GM21367 (cell line): ENCODE measurements around the gene SCFD2.
"Not testable (repeated sequence)": the region's sequence is repeated elsewhere in the genome, so short reads cannot be mapped to it uniquely, and the experiment has no call there.

Experiments used
- ATAC-seq: cut with Tn5 transposase; IDR thresholded peaks from one replicate; pipeline ENCODE4 v1.9.1; 2021; ENCODE audit not compliant: unreplicated experiment

Gene SCFD2

DNA sequence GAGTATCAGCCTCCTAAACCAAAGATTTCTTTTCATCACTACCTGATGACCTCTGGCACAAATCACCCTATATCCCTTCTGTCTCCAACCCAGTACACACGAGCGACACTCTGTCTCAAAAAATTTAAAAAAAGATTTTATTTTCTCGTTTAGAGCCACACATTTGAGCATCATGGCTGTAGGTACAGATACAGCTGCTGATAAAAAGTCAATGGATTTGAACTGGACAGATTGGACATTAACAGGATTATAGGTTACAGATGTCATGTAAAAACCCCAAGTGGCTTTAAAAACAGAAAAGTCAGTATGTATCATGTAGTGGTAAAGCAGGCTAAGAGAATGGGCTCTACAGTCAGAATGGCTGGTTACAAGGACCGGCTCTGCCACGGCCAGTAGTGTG, 171.1 kb downstream of the SCFD2 start:
- no peak for ATAC-seq

GRCh38 chr4:53193111-53193510, 172.8 kb downstream of the SCFD2 start:
- ATAC-seq: no peak

GRCh38 chr4:53192496-53192895, 173.4 kb downstream of the SCFD2 start:
- no peak for ATAC-seq

GRCh38 chr4:53191997-53192396, 173.9 kb downstream of the SCFD2 start:
- no peak for ATAC-seq

GRCh38 chr4:53189011-53189410, 176.8 kb downstream of the SCFD2 start:
- ATAC-seq: no peak

GRCh38 chr4:53186714-53187358, 179.0 kb downstream of the SCFD2 start:
- no peak for ATAC-seq

DNA sequence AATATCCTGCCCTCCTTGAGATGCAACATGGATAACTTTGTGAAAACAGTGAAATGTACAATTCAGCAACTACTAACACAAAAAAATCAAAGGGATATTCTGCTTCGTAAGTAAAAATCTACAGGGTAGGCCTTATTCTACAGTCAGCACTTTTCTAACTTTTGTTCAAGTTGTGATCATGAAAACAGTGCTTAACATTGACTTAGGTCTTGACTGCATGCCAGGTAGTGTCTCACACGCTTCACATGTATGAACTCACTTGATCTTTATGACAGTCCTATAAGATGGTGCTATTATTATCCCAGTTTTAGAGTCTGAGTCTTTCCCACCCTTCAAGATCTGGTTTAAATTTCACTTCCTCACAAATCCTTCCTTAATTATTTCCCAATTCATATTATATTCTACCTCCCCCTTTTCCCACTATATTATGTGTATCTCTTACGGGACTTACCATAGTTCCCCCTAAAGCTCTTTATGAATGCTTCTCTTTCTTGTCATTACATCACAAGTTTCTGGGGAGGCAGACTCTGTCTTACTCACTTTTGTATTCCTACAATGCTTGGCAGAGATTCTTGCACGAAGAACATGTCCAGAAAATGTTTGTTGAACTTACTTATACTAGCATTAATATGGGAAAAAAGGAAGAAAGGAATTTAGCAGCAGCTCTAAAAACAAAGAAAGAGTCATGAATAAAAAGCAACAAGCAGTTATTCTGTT, 179.8 kb downstream of the SCFD2 start:
- ATAC-seq: no peak

GRCh38 chr4:53183754-53184153, 182.1 kb downstream of the SCFD2 start:
- ATAC-seq: no peak

GRCh38 chr4:53177751-53178150, 188.1 kb downstream of the SCFD2 start:
- not testable (repeated sequence) for ATAC-seq

DNA sequence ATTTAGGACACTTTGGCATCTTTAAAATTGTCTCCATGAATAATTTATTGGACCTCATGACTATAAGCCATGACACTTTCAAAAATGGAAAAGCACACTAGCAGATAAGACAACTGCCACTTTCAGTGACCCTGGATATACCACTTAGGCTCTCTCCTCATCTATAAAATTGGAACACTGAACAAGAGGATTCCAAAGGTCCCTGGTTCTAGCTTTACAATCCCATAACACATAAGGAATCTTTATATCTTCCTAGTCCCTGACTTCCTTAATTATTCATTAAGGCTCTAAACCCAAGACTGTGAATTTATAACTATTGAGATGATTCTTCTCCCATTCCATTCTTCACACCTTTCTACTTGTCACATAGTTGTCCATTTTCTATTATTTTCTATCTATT, 190.2 kb downstream of the SCFD2 start:
- no peak for ATAC-seq

- no peak for ATAC-seq
These were observed 191.0 kb downstream of the SCFD2 start for GRCh38 chr4:53174823-53175222.

GRCh38 chr4:53173576-53173975, 192.3 kb downstream of the SCFD2 start:
- ATAC-seq: no peak

GRCh38 chr4:53171797-53172196, 194.1 kb downstream of the SCFD2 start:
- no peak for ATAC-seq

GRCh38 chr4:53169695-53170617, 195.9 kb downstream of the SCFD2 start:
- ATAC-seq: no peak

DNA sequence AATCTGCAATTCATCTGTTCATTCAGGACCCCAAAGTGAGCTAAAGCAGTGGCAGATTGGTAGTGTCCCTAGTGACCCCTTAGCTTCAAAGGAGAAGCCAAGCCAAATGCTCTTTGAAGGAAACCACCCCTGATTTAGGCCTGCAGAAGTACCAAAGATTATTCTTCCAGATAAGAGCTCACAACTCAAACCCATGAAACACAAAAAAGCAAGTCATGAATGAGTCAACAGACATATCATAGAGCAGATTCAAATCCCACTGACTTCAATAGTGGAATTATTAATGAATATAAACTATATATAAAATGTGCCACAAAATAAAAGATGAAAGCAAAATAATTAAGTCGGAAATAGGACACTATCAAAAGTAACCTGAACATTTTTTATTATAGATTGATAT, 197.6 kb downstream of the SCFD2 start:
- ATAC-seq: no peak

DNA sequence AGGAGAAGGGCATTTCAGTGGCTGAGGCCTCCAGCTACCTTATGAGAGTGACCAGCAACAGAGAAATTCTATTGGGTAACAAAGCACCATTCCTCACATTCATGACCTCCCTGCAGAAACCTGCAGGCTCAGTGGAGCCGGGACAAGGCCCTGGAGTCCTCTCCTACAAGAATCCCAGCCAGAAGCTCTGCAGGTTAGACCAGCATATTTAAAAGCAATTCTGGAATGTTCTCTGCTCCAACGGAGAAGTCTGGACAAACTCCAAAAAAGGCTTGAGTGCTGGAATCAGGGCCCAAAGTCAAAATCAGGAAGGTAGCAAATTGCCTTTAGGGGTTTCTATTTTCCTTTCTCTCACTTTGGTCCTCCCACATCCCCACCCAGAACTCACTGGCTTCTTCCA, 202.9 kb downstream of the SCFD2 start:
- no peak for ATAC-seq

- no peak for ATAC-seq
These were observed 204.0 kb downstream of the SCFD2 start for GRCh38 chr4:53161787-53162433.

- ATAC-seq: no peak
These were observed 204.6 kb downstream of the SCFD2 start for GRCh38 chr4:53161051-53161786.

DNA sequence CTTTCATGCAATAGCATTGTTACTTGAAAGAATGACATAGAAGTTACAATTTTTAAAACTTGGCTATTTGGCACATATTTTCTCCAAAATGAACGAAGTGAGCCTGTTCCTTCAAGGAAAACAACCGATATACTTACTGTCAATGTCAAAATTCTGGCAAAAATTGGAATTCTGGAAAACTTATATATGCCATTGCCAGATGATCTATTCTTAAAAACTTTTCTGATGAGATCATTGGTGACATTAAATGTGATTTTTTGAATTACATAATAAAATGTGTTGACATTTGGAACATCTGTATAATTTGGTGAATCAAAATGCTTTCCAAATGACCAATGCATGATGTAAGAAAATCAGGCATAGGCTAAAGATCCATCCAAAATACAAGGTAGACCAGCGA, 209.0 kb downstream of the SCFD2 start:
- ATAC-seq: no peak

GRCh38 chr4:53152467-53152866, 213.4 kb downstream of the SCFD2 start:
- ATAC-seq: no peak

- no peak for ATAC-seq
These were observed 214.4 kb downstream of the SCFD2 start for GRCh38 chr4:53151489-53151788.
